GM18526 (cell line): ENCODE data around the gene KCNG2.

Experiments used
- POLR2A ChIP-seq: IDR thresholded peaks from 3 replicates; pipeline ENCODE4 v1.6.1; 2011; ENCODE audit not compliant: insufficient read length; ENCODE audit errors: extremely low read depth

The KCNG2 gene

GRCh38 chr18:79846936-79847557 lies 49.3 kb downstream of the KCNG2 start:
- TF ChIP-seq POLR2A = no peak

- TF ChIP-seq POLR2A = no peak
Observed at GRCh38 chr18:79847606-79848293, 50.0 kb downstream of the KCNG2 start.

- no peak for TF ChIP-seq POLR2A
Observed at GRCh38 chr18:79848294-79848578, 50.5 kb downstream of the KCNG2 start.

GRCh38 chr18:79848579-79849327 lies 51.0 kb downstream of the KCNG2 start:
- TF ChIP-seq POLR2A = no peak

- TF ChIP-seq POLR2A = no peak
Observed at GRCh38 chr18:79849328-79850207, 51.8 kb downstream of the KCNG2 start.

GRCh38 chr18:79850731-79851130 lies 53.0 kb downstream of the KCNG2 start:
- no peak for TF ChIP-seq POLR2A

GRCh38 chr18:79851489-79851888 lies 53.8 kb downstream of the KCNG2 start:
- TF ChIP-seq POLR2A = no peak

- no peak for TF ChIP-seq POLR2A
Observed at GRCh38 chr18:79851950-79852349, 54.2 kb downstream of the KCNG2 start.

- no peak for TF ChIP-seq POLR2A
Observed at GRCh38 chr18:79852561-79853302, 55.0 kb downstream of the KCNG2 start.

GRCh38 chr18:79853303-79853992 lies 55.7 kb downstream of the KCNG2 start:
- TF ChIP-seq POLR2A = no peak

- no peak for TF ChIP-seq POLR2A
Observed at GRCh38 chr18:79853993-79854364, 56.2 kb downstream of the KCNG2 start.

- no peak for TF ChIP-seq POLR2A
Observed at GRCh38 chr18:79855147-79855933, 57.6 kb downstream of the KCNG2 start.

- TF ChIP-seq POLR2A = no peak
Observed at GRCh38 chr18:79856119-79857007, 58.6 kb downstream of the KCNG2 start.
